Subcutaneous abdominal adipose tissue (tissue), 5 donors: ENCODE measurements around the gene ICAM4.
"Not testable (repeated sequence)": the region's sequence is repeated elsewhere in the genome, so short reads cannot be mapped to it uniquely, and the experiment has no call there.

Experiments
- H3K27ac ChIP-seq: one replicate; pipeline ENCODE4 v1.7.0; 2013; ENCODE audit warnings: low read depth, mild to moderate bottlenecking, inconsistent platforms, low read length, moderate library complexity
- H3K27me3 ChIP-seq, 5 donors: one replicate each; pipeline ENCODE4 v1.7.0; 2013; ENCODE audit warnings: low read length in 5 of 5, inconsistent platforms in 1 of 5; ENCODE audit not compliant: control insufficient read depth in 5 of 5, insufficient read depth in 4 of 5
- H3K36me3 ChIP-seq, 5 donors: one replicate each; pipeline ENCODE4 v1.7.0; 2013; ENCODE audit warnings: low read length in 5 of 5; ENCODE audit not compliant: control insufficient read depth in 5 of 5, insufficient read depth in 5 of 5
- H3K4me1 ChIP-seq, 5 donors: one replicate each; pipeline ENCODE4 v1.7.0; 2013; ENCODE audit warnings: low read length in 5 of 5, mild to moderate bottlenecking in 3 of 5, moderate library complexity in 1 of 5; ENCODE audit not compliant: control insufficient read depth in 5 of 5, insufficient read depth in 5 of 5
- H3K4me3 ChIP-seq, 5 donors: one replicate each; pipeline ENCODE4 v1.7.0; 2013; ENCODE audit warnings: low read length in 5 of 5, low read depth in 1 of 5
- H3K9ac ChIP-seq, 5 donors: one replicate each; pipeline ENCODE4 v1.7.0; 2013; ENCODE audit warnings: low read length in 5 of 5, mild to moderate bottlenecking in 4 of 5, moderate library complexity in 3 of 5
- H3K9me3 ChIP-seq, 5 donors: one replicate each; pipeline ENCODE4 v1.7.0; 2013; ENCODE audit warnings: low read length in 5 of 5; ENCODE audit not compliant: control insufficient read depth in 5 of 5
- donor health status: healthy.
- donor health status: healthy.
- donor health status: healthy.
- donor health status: healthy.
- donor health status: healthy.

The ICAM4 gene, protein sequence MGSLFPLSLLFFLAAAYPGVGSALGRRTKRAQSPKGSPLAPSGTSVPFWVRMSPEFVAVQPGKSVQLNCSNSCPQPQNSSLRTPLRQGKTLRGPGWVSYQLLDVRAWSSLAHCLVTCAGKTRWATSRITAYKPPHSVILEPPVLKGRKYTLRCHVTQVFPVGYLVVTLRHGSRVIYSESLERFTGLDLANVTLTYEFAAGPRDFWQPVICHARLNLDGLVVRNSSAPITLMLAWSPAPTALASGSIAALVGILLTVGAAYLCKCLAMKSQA

GRCh38 chr19:10286803-10287737 lies at the start of gene ICAM4:
TSS of gene ICAM4 (plus strand) at chr19:10286955. CDS start at chr19:10287013, 58 bp downstream.
- H3K4me1 ChIP-seq: peaks cover 5 to 68% (median 51%) of the 10 kb centered on the region in 5 donors
- H3K36me3 ChIP-seq: peaks cover 0 to 36% (median 28%) of the 10 kb centered on the region in 5 donors
- no peaks in the 10 kb centered on the region for H3K9me3 ChIP-seq
- peaks cover 32 to 54% (median 41%) of the 10 kb centered on the region in 5 donors for H3K27me3 ChIP-seq
- H3K4me3 ChIP-seq: peak within 1 kb of the TSS in 3 of 5 donors; percentile 22 to 32 (median 26)
- no peak within 1 kb of the TSS for H3K27ac ChIP-seq
- no peak within 1 kb of the TSS for H3K9ac ChIP-seq

- Histone ChIP-seq H3K36me3 (no peaks in the 10 kb centered on the region), H3K4me1 (peaks cover 8 to 29% (median 14%) of the 10 kb centered on the region in 5 donors), H3K9me3 (no peaks in the 10 kb centered on the region), H3K9ac (no peak overlapping the region), H3K4me3 (no peak overlapping the region), H3K27ac (peak overlapping the region; percentile 37), H3K27me3 (peaks cover 0 to 3% (median 0%) of the 10 kb centered on the region in 5 donors)
These were observed 49.1 kb upstream of the ICAM4 start for GRCh38 chr19:10237702-10238101.

DNA sequence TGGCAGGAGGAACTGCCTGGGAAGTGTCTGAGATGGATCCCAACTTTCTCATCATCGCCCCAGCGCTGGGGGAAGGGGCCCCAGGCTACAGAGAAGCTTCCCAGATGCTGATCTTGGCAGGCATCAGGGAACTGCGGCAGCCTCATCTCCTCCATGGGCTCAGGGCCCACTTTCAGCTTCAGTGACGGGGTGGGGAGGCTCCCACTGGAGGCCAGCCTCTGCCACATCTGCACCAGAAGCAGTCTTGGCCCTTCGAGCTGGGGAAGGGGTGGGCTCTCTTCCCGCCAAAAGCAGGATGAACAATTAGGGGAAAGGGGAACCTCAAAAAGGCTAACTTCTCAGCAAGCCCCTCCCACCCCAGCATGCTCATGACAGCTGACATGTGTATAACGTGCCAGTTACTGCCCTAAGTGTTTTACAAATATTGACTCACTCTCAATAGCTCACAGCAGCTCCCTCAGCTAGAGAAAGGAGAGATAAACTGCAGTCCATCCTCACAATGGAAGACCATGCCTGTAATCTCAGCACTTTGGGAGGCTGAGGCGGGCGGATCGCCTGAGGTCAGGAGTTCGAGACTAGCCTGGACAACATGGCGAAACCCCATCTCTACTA lies 48.5 kb upstream of the ICAM4 start:
- no peaks in the 10 kb centered on the region for H3K9me3 ChIP-seq
- H3K27me3 ChIP-seq: peaks cover 0 to 3% (median 0%) of the 10 kb centered on the region in 5 donors
- peaks cover 8 to 29% (median 14%) of the 10 kb centered on the region in 5 donors for H3K4me1 ChIP-seq
- no peak overlapping the region for H3K9ac ChIP-seq
- H3K4me3 ChIP-seq: peak overlapping the region in 1 of 5 donors; percentile 22
- H3K36me3 ChIP-seq: no peaks in the 10 kb centered on the region
- H3K27ac ChIP-seq: peak overlapping the region; percentile 37

- not testable (repeated sequence) for H3K36me3 ChIP-seq, H3K9me3 ChIP-seq, H3K4me3 ChIP-seq, H3K27ac ChIP-seq, H3K27me3 ChIP-seq, H3K9ac ChIP-seq
- peaks cover 0 to 18% (median 8%) of the 10 kb centered on the region in 5 donors for H3K4me1 ChIP-seq
These were observed 44.8 kb upstream of the ICAM4 start for GRCh38 chr19:10241826-10242449.

- Histone ChIP-seq H3K9ac (no peak overlapping the region), H3K9me3 (no peaks in the 10 kb centered on the region), H3K27ac (no peak overlapping the region), H3K36me3 (no peaks in the 10 kb centered on the region), H3K4me3 (no peak overlapping the region), H3K27me3 (no peaks in the 10 kb centered on the region), H3K4me1 (peaks cover 0 to 3% (median 0%) of the 10 kb centered on the region in 5 donors)
These were observed 43.1 kb upstream of the ICAM4 start for GRCh38 chr19:10243606-10244005.

DNA sequence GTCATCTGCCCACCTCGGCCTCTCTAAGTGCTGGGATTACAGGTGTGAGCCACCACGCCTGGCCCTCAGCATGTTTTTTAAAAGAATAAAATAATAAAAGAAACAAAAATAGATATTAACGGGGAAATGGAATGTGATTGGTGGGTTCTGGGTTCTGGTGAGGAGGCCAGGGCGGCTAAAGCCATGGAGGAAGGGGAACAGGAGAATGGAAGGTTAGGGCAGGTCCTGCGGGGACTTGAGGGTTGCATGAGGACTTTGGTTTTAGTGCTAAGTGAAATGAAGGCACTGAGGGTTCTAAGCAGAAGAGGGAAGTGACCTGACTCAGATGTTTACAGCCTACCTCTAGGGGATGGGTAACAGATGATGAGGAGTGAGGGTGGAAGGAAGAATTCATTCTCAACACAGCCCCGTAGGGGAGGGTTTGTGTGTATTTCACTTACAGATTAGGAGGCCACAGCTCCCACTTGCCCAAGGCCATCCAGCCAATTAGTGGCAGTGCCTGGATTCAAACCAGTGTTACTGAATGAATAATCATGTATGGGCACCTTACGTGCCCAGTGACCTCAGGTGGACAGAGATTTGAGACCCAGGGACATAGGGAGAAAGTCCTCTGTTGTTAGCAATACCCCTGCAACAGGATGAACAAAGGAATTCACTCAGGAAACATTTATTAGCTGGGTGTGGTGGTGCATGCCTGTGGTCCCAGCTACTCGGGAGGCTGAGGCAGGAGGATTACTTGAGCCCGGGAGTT lies 41.4 kb upstream of the ICAM4 start:
- Histone ChIP-seq H3K9ac (no peak overlapping the region), H3K27me3 (no peaks in the 10 kb centered on the region), H3K4me1 (peaks cover 0 to 5% (median 0%) of the 10 kb centered on the region in 5 donors), H3K36me3 (no peaks in the 10 kb centered on the region), H3K9me3 (no peaks in the 10 kb centered on the region), H3K27ac (no peak overlapping the region), H3K4me3 (no peak overlapping the region)

GRCh38 chr19:10246511-10246910 lies 40.2 kb upstream of the ICAM4 start:
- Histone ChIP-seq H3K27me3 (no peaks in the 10 kb centered on the region), H3K4me1 (peaks cover 0 to 14% (median 2%) of the 10 kb centered on the region in 5 donors), H3K4me3 (no peak overlapping the region), H3K36me3 (no peaks in the 10 kb centered on the region), H3K9ac (no peak overlapping the region), H3K9me3 (no peaks in the 10 kb centered on the region), H3K27ac (no peak overlapping the region)

DNA sequence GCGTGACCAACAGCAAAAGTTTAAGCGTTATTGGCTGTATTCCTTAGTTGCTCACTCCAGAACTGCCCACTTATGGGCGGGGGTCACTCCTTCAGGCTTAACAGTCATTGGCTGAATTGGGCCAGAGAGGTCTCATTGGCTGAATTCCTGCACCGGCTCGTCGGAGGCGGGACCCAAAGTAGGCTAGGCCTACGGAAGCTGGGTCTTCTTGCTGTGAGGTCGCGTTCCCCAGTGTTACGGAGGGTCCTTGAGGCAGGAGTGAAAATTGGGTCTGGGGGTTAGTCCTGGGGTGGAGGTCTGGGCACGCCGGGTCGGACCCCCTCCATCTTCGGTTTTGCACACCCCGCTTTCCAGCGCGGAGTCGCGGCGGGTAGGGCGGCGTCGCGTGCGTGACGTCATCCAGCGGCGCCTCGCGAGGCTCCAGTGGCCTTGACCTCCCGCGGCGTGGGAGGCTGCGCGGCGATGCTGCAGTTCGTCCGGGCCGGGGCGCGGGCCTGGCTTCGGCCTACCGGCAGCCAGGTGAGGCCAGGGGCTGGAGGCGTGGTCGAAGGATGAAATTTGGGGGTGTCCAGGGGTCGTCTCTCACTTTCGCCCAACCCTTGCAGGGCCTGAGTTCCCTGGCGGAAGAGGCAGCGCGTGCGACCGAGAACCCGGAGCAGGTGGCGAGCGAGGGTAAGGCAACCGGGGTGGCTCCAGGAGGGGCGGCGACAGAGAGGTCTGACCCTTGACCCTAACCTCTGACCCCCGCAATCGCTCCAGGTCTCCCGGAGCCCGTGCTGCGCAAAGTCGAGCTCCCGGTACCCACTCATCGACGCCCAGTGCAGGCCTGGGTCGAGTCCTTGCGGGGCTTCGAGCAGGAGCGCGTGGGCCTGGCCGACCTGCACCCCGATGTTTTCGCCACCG lies 34.7 kb upstream of the ICAM4 start, which contains the start of gene MRPL4:
Gene MRPL4, plus strand, starts transcription at position 423 of the 903 bp plus-strand sequence. Its CDS starts 40 bp downstream, at position 463.
- H3K9ac ChIP-seq: peak within 1 kb of the TSS; percentile 77 to 92 (median 79)
- peak within 1 kb of the TSS; percentile 50 for H3K27ac ChIP-seq
- no peaks in the 10 kb centered on the region for H3K9me3 ChIP-seq
- no peaks in the 10 kb centered on the region for H3K27me3 ChIP-seq
- H3K4me1 ChIP-seq: peaks cover 0 to 25% (median 12%) of the 10 kb centered on the region in 5 donors
- H3K36me3 ChIP-seq: peaks cover 0 to 28% (median 24%) of the 10 kb centered on the region in 5 donors
- H3K4me3 ChIP-seq: peak within 1 kb of the TSS; percentile 87 to 100 (median 100)
